Neural crest cell (in vitro differentiated cells): ENCODE measurements around the gene CGB3. TPM values are rescaled to one million over a fixed set of nuclear protein-coding genes. Genes with fewer than 3 reads are reported as not detected.

ENCODE experiments used
- DNase-seq: peaks from one replicate; pipeline ENCODE4 v3.0.0; 2021; ENCODE audit warnings: low read depth, mixed read lengths, low spot score
- H3K27ac Mint-ChIP-seq: one replicate; pipeline ENCODE4 v1.8.0; 2021; ENCODE audit warnings: mild to moderate bottlenecking, mixed read lengths; ENCODE audit not compliant: unreplicated experiment
- H3K27me3 Mint-ChIP-seq: 2 replicates; pipeline ENCODE4 v1.8.0; 2021; ENCODE audit warnings: low read depth, mild to moderate bottlenecking, mixed read lengths
- H3K36me3 Mint-ChIP-seq: 2 replicates; pipeline ENCODE4 v1.8.0; 2021; ENCODE audit warnings: low read depth, mild to moderate bottlenecking, mixed read lengths
- H3K4me1 Mint-ChIP-seq: 2 replicates; pipeline ENCODE4 v1.8.0; 2021; ENCODE audit warnings: mixed read lengths
- H3K4me3 Mint-ChIP-seq: one replicate; pipeline ENCODE4 v1.8.0; 2021; ENCODE audit warnings: mild to moderate bottlenecking, mixed read lengths
- H3K9me3 Mint-ChIP-seq: 2 replicates; pipeline ENCODE4 v1.8.0; 2021; ENCODE audit warnings: mixed read lengths
- CTCF ChIP-seq: fragments of 200-600 bp; sonication (generic); conservative IDR thresholded peaks from 2 replicates; pipeline ENCODE4 v1.5.0; 2021; ENCODE audit warnings: antibody characterized with exemption, mild to moderate bottlenecking
- total RNA-seq: library from RNA; stranded (reverse); gene quantifications from 2 replicates; pipeline ENCODE4 v1.2.1, GENCODE V29; 2021

CGB3 gene
- total RNA-seq, 1 donor from 2014 or later = not detected

- Mint-ChIP-seq H3K9me3 (no peaks in the 10 kb centered on the region), H3K27ac (no peak overlapping the region), H3K4me3 (no peak overlapping the region), H3K27me3 (no peaks in the 10 kb centered on the region), H3K4me1 (peaks cover 8% of the 10 kb centered on the region), H3K36me3 (peaks cover 6% of the 10 kb centered on the region)
- TF ChIP-seq CTCF = no peak
- no peak for DNase-seq
These were observed 20.0 kb downstream of the CGB3 start for GRCh38 chr19:49004133-49004532.

DNA sequence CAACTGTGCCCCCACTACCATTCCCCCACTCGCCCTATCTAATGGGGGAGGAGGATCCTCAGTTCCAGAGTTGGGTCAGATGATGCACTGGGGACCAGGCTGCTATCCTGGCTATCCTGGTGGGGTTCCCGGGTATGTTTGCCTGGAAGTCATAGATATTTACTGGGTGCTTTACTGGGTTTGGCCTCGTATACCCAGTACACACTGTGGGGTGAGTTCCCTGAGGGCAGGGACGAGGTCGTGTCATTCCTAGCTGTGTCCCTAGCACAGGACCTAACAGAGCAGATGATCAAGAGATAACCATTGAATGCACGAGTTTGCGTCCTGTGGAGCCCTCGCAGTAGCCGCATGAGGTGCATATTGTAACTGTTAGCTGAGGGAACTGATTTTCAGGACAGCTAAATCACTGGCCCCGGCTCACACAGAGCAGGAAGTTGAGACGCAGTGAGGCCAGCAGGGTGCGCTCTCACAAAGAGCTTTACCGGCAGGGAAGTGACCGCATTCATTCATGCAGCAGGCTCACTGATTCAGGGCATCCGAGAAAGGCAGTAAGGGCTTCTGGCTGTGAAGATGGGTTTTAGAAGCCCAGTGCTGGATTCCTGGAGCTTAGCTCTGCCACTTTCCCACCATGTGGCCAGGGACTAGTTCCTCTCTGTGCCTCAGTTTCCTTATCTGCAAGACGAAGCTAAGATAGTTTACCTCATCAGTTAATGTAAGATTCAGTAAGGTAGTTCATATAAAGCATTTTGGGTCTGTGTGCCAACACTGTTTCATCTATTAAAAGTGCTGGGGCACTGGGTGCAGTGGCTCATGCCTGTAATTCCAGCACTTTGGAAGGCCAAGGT lies 24.4 kb downstream of the CGB3 start:
- peaks cover 26% of the 10 kb centered on the region for H3K4me1 Mint-ChIP-seq
- peak overlapping the region; percentile 72 for H3K4me3 Mint-ChIP-seq
- no peaks in the 10 kb centered on the region for H3K9me3 Mint-ChIP-seq
- no peaks in the 10 kb centered on the region for H3K27me3 Mint-ChIP-seq
- TF ChIP-seq CTCF = peak; percentile 76
- peak overlapping the region; percentile 67 for H3K27ac Mint-ChIP-seq
- peak; percentile 75 for DNase-seq
- H3K36me3 Mint-ChIP-seq = peaks cover 4% of the 10 kb centered on the region

GRCh38 chr19:48997972-48998371 lies 26.2 kb downstream of the CGB3 start:
- Mint-ChIP-seq H3K27me3 (no peaks in the 10 kb centered on the region), H3K9me3 (no peaks in the 10 kb centered on the region), H3K36me3 (peaks cover 2% of the 10 kb centered on the region), H3K27ac (peak overlapping the region; percentile 65), H3K4me1 (peaks cover 37% of the 10 kb centered on the region), H3K4me3 (peak overlapping the region; percentile 64)
- TF ChIP-seq CTCF = peak; percentile 62
- peak; percentile 74 for DNase-seq

DNA sequence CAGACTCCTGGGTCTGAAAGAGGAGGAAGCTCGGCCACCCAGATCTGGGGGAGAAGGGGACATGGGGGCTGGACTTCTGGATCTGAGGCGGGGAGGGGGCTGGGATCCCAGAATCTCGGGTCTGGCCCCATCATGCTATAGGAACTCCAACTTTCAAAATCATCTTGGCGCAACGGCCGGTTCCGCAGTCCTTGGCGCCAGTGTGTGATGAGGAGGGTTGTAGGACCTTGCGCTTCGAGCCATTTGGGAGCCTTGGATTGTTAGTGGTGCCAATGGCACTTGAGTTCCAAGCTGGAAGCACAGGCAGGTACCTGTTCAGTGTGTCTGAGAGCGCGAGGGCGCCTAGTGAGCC lies 30.1 kb downstream of the CGB3 start:
- Mint-ChIP-seq H3K4me1 (peaks cover 48% of the 10 kb centered on the region), H3K27ac (peak overlapping the region; percentile 96), H3K9me3 (no peaks in the 10 kb centered on the region), H3K27me3 (no peaks in the 10 kb centered on the region), H3K4me3 (peak overlapping the region; percentile 99), H3K36me3 (no peaks in the 10 kb centered on the region)
- TF ChIP-seq CTCF = no peak
- no peak for DNase-seq

- H3K27me3 Mint-ChIP-seq = no peaks in the 10 kb centered on the region
- H3K27ac Mint-ChIP-seq = peak within 1 kb of the TSS; percentile 98
- H3K4me1 Mint-ChIP-seq = peaks cover 48% of the 10 kb centered on the region
- H3K4me3 Mint-ChIP-seq = peak within 1 kb of the TSS; percentile 99
- peak; percentile 98 for DNase-seq
- TF ChIP-seq CTCF = peak; percentile 99
- H3K9me3 Mint-ChIP-seq = no peaks in the 10 kb centered on the region
- H3K36me3 Mint-ChIP-seq = no peaks in the 10 kb centered on the region
These were observed 30.7 kb downstream of the CGB3 start, which contains the start of the genes GYS1 and RUVBL2 for GRCh38 chr19:48993175-48994034. TSS of gene GYS1 (minus strand) at chr19:48993309. CDS start at chr19:48993112, 197 bp downstream. TSS of gene RUVBL2 (plus strand) at chr19:48993887. CDS start at chr19:48993912, 25 bp downstream.
